NCI-H128 (cell line): ENCODE data around the gene COQ9.

Experiments
- DNase-seq: peaks from one replicate; lab custom pipeline; 2025; ENCODE audit not compliant: unreplicated experiment; lab: John Stamatoyannopoulos, UW

COQ9 gene

GRCh38 chr16:57509231-57509923 is 62.1 kb downstream of the COQ9 start:
- no peak for DNase-seq

- DNase-seq: no peak
These were observed 63.0 kb downstream of the COQ9 start for GRCh38 chr16:57510016-57510871.
